Effector memory CD4-positive, alpha-beta T cell (primary cell): Measurements from ENCODE around the gene OLFM4.

ENCODE experiments used
- DNase-seq, 3 donors: peaks; one replicate each; pipeline ENCODE4 v3.0.0-alpha.2; 2020
- H3K27ac ChIP-seq: 2 replicates; pipeline ENCODE4 v1.7.0; 2013; ENCODE audit warnings: mild to moderate bottlenecking, low read length, moderate library complexity; ENCODE audit not compliant: insufficient read depth, poor library complexity, severe bottlenecking
- H3K27me3 ChIP-seq: replicated peaks from 2 replicates; pipeline ENCODE4 v1.7.0; 2013; ENCODE audit warnings: mild to moderate bottlenecking, low read length; ENCODE audit not compliant: insufficient read depth, control insufficient read depth, poor library complexity, severe bottlenecking
- H3K36me3 ChIP-seq: 2 replicates; pipeline ENCODE4 v1.7.0; 2013; ENCODE audit warnings: mild to moderate bottlenecking, low read length, moderate library complexity; ENCODE audit not compliant: control insufficient read depth, insufficient read depth
- H3K4me1 ChIP-seq: 2 replicates; pipeline ENCODE4 v1.7.0; 2013; ENCODE audit warnings: low read length, mild to moderate bottlenecking; ENCODE audit not compliant: control insufficient read depth, insufficient read depth, poor library complexity, severe bottlenecking
- H3K4me3 ChIP-seq: 2 replicates; pipeline ENCODE4 v1.7.0; 2013; ENCODE audit warnings: low read length, low read depth, mild to moderate bottlenecking; ENCODE audit not compliant: insufficient read depth, poor library complexity, severe bottlenecking
- H3K9me3 ChIP-seq: 2 replicates; pipeline ENCODE4 v1.7.0; 2013; ENCODE audit warnings: mild to moderate bottlenecking, low read length, moderate library complexity; ENCODE audit not compliant: control insufficient read depth

The OLFM4 gene

DNA sequence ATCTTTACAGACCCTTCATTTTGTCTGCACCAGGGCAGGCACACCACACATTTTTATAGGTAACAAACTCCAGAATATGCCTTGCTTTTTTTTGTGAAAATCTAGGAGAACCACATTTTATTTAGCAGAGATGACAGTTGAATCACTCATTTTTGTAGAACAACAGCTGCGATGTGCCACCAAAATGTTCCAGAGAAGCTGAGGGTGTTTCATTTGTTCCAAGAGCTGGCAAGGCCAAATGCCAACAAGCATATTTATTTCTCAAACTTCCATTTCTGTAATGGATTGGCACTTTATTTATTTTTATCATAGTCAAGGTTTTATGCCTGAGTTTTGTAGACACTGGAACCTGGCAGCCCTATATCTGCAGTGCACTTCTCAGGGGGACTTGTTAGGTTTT, 10.4 kb downstream of the OLFM4 start:
- Histone ChIP-seq H3K4me3 (no peak overlapping the region), H3K4me1 (no peaks in the 10 kb centered on the region), H3K36me3 (no peaks in the 10 kb centered on the region), H3K27me3 (no peaks in the 10 kb centered on the region), H3K27ac (no peak overlapping the region), H3K9me3 (no peaks in the 10 kb centered on the region)
- no peak for DNase-seq

DNA sequence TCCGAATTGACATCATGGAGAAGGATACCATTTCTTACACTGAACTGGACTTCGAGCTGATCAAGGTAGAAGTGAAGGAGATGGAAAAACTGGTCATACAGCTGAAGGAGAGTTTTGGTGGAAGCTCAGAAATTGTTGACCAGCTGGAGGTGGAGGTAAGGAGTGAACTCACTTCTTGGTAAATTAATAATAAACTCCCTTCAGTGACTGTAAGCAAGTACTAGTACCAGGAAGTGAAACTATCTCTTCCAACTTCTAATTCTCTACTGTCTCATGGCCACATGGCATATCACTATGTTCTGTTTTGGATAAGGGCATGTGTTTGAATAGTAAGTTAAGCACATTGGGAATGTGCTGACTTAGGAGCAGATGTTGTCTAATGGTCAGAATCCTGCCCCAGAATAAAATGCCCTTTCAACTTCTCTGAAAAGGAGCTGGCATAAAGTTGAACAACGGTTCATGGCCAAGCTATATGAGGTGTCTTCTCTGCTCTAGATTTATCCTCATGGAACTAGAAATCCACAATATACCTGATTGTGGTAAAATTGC, 13.4 kb downstream of the OLFM4 start:
- Histone ChIP-seq H3K36me3 (no peaks in the 10 kb centered on the region), H3K4me3 (no peak overlapping the region), H3K27me3 (no peaks in the 10 kb centered on the region), H3K9me3 (no peaks in the 10 kb centered on the region), H3K27ac (no peak overlapping the region), H3K4me1 (no peaks in the 10 kb centered on the region)
- DNase-seq, result no peak

DNA sequence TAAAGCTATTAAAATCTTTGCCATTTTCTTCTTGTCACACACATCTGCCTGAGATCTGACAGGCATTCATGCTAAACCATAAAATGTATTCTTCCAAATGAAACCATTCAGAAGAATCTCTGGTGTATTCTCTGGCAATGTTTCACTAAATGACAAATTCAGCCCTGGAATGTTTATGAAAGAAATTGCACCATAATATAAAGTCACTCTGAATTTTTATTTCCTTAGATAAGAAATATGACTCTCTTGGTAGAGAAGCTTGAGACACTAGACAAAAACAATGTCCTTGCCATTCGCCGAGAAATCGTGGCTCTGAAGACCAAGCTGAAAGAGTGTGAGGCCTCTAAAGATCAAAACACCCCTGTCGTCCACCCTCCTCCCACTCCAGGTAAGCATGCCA, 14.3 kb downstream of the OLFM4 start:
- no peaks in the 10 kb centered on the region for H3K4me1 ChIP-seq
- H3K36me3 ChIP-seq, result no peaks in the 10 kb centered on the region
- no peaks in the 10 kb centered on the region for H3K9me3 ChIP-seq
- no peak overlapping the region for H3K4me3 ChIP-seq
- H3K27ac ChIP-seq, result no peak overlapping the region
- no peak for DNase-seq
- H3K27me3 ChIP-seq, result no peaks in the 10 kb centered on the region

DNA sequence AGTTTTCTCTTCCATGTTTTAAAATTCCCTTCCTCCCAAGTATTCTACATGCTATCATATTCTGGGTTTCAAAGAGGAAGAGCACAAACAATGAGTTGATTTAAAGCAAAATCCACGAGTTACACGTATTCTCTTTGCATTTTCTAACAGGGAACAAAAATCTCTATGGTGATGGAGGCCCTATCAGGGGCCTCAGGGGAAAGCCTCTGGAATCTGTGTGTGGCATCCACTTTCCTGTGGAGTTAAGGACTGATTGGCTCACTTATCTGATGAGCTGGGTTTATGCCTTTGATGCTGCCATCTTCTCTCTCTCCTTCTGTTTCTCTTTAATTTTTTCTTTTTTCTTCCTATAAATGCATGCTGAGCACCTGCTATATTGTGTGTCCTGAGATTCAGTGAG, 14.8 kb downstream of the OLFM4 start:
- no peaks in the 10 kb centered on the region for H3K27me3 ChIP-seq
- H3K4me1 ChIP-seq, result no peaks in the 10 kb centered on the region
- no peak overlapping the region for H3K4me3 ChIP-seq
- H3K9me3 ChIP-seq, result no peaks in the 10 kb centered on the region
- H3K36me3 ChIP-seq, result no peaks in the 10 kb centered on the region
- DNase-seq, result no peak
- no peak overlapping the region for H3K27ac ChIP-seq

DNA sequence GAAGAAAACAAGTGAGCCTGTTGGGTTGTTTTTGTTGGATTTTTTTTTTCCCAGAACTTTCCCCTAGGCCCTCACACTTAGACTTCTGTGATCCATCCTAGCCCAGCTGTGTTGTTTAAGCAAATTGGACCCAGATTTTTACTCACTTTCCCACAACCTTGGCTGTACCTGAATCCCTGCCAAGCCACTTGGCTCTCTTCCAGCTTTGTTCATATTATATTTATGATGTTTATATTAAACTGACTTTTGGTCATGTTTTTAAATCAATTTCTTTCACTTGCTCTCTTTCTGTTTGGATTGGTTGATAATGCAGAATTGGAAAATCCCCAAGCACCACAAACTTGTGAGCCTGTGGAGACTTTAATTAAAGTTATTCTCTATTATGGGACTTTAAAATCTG, 16.6 kb downstream of the OLFM4 start:
- H3K36me3 ChIP-seq, result no peaks in the 10 kb centered on the region
- H3K27ac ChIP-seq, result no peak overlapping the region
- H3K4me3 ChIP-seq, result no peak overlapping the region
- H3K4me1 ChIP-seq, result no peaks in the 10 kb centered on the region
- H3K9me3 ChIP-seq, result no peaks in the 10 kb centered on the region
- no peak for DNase-seq
- no peaks in the 10 kb centered on the region for H3K27me3 ChIP-seq

DNA sequence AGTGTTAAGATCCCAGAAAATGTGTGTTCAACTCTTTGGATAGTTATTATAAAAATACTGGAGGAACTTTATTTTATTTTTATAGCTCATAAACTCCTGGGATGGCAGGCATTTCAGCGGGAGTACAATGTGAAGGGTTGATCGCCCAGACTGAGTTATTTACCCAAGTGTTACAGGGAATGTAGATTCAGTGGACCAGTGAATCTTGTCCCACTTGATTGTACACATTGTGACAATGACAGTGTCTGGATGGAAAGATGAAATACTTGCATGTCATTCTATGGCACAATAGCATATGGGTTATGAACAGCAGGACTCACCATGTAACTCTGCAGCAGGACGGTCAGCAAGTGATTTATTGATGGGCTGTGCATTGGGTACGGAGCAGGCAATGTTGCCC, 20.3 kb downstream of the OLFM4 start:
- H3K27ac ChIP-seq, result no peak overlapping the region
- H3K27me3 ChIP-seq, result no peaks in the 10 kb centered on the region
- H3K4me3 ChIP-seq, result no peak overlapping the region
- H3K36me3 ChIP-seq, result no peaks in the 10 kb centered on the region
- DNase-seq, result no peak
- no peaks in the 10 kb centered on the region for H3K4me1 ChIP-seq
- no peaks in the 10 kb centered on the region for H3K9me3 ChIP-seq

DNA sequence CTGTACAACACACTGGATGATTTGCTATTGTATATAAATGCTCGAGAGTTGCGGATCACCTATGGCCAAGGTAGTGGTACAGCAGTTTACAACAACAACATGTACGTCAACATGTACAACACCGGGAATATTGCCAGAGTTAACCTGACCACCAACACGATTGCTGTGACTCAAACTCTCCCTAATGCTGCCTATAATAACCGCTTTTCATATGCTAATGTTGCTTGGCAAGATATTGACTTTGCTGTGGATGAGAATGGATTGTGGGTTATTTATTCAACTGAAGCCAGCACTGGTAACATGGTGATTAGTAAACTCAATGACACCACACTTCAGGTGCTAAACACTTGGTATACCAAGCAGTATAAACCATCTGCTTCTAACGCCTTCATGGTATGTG, 21.5 kb downstream of the OLFM4 start:
- H3K36me3 ChIP-seq, result no peaks in the 10 kb centered on the region
- H3K9me3 ChIP-seq, result no peaks in the 10 kb centered on the region
- no peaks in the 10 kb centered on the region for H3K27me3 ChIP-seq
- DNase-seq, result no peak
- no peak overlapping the region for H3K27ac ChIP-seq
- no peaks in the 10 kb centered on the region for H3K4me1 ChIP-seq
- H3K4me3 ChIP-seq, result no peak overlapping the region

DNA sequence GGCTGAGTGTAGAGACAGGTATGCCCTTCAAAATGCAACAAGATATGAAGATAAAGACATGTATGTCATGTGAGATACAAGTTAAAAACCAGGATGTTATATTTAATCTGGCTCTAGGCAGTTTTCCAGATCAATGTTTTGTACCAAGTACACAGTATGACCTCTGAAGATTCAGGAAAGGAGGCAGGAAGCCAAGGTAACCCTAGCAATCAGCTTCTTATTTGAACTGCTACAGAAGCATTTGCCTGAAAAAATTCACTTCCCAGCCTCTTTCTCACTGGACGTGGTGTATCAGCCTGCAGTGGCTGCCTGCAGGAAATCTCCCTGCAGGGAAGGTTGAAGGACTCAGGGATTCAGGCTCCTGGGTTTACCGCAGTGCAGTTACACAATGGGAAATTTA, 24.1 kb downstream of the OLFM4 start:
- no peak overlapping the region for H3K27ac ChIP-seq
- DNase-seq, result no peak
- H3K36me3 ChIP-seq, result no peaks in the 10 kb centered on the region
- no peaks in the 10 kb centered on the region for H3K27me3 ChIP-seq
- no peaks in the 10 kb centered on the region for H3K4me1 ChIP-seq
- no peak overlapping the region for H3K4me3 ChIP-seq
- no peaks in the 10 kb centered on the region for H3K9me3 ChIP-seq

DNA sequence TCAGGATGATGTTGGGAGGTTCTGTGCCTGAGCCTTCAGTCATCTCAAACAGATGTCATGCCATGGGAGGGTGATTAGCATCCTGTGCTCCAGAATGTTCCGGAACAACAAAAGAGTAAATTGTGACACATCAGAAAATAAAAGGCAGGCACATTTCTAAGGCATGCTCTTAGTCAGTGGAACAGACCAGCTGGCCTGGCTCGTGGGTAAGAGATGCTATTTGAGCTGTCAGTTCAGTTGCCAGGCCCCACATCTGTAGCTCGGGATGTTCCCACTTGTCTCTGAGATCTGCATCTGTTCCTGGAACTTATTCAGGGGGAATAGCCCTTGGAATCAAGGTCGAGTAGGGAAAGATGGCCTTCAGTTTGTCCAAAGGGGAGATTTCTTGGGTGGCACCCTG, 26.0 kb downstream of the OLFM4 start:
- H3K4me1 ChIP-seq, result no peaks in the 10 kb centered on the region
- no peak overlapping the region for H3K27ac ChIP-seq
- DNase-seq, result no peak
- no peaks in the 10 kb centered on the region for H3K36me3 ChIP-seq
- no peak overlapping the region for H3K4me3 ChIP-seq
- no peaks in the 10 kb centered on the region for H3K27me3 ChIP-seq
- no peaks in the 10 kb centered on the region for H3K9me3 ChIP-seq

DNA sequence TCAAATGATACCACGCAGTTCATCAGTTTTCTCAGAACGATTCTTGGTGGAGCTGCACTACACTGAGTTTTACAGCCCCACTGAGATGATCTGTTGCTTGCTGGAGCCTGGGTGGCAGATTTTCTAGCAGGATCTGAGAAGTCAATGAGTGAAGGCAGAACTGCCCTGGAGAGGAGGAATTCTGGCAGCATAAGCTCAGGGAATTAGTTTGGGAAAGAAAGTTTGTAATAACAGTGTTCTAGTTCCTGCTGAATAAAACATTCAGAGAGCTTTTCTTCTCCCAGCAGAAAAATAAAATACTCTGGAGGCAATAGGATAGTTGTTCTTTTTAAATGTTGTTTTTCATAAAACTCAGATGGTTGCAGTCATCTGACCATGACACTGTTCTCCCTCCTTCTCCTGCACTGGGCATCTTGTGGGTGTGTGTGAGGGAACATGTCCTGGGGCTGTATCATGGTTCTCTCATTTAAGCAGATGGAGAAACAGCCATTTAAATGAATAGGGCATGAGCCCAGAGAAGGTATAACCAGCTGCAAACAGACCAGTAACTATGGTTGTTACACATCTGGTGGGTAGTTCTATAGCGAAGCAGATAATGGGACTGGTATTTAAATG, 29.6 kb downstream of the OLFM4 start:
- no peak for DNase-seq
- Histone ChIP-seq H3K36me3 (no peaks in the 10 kb centered on the region), H3K27ac (no peak overlapping the region), H3K27me3 (no peaks in the 10 kb centered on the region), H3K4me3 (no peak overlapping the region), H3K4me1 (no peaks in the 10 kb centered on the region), H3K9me3 (no peaks in the 10 kb centered on the region)
